Activated T-cell treated with anti-CD3 and anti-CD28 coated beads, Interleukin-2, amount 50 U/mL, for 4 hours (primary cell): ENCODE data around the gene METTL22. TPM values are rescaled to one million over a fixed set of nuclear protein-coding genes. Genes with fewer than 3 reads are reported as not detected.

Source experiments
- ATAC-seq, 2 donors: fragments of 200-7000 bp; cut with Tn5 transposase; one replicate each; pipeline ENCODE4 v1.10.0; 2021
- DNase-seq: peaks from one replicate; pipeline ENCODE4 v3.0.0-alpha.2; 2020
- H3K27me3 Mint-ChIP-seq: one replicate; pipeline ENCODE4 v1.8.0; 2021; ENCODE audit warnings: low read depth, mixed read lengths
- H3K36me3 Mint-ChIP-seq: one replicate; pipeline ENCODE4 v1.8.0; 2022; ENCODE audit warnings: mixed read lengths; ENCODE audit not compliant: insufficient read depth
- H3K4me1 Mint-ChIP-seq: one replicate; pipeline ENCODE4 v1.8.0; 2021; ENCODE audit warnings: low read depth, mixed read lengths
- H3K4me3 Mint-ChIP-seq: one replicate; pipeline ENCODE4 v1.8.0; 2021; ENCODE audit warnings: mild to moderate bottlenecking, moderate library complexity, mixed read lengths
- H3K9me3 Mint-ChIP-seq: one replicate; pipeline ENCODE4 v1.8.0; 2021; ENCODE audit warnings: mixed read lengths
- total RNA-seq, 3 donors: library from RNA; stranded (reverse); gene quantifications; one replicate each; pipeline ENCODE4 v1.2.1, GENCODE V29; 2021

METTL22 gene
- total RNA-seq, 3 donors from 2014 or later, result 18.7 to 20.0 (median 19.1) TPM

GRCh38 chr16:8614435-8615029, 7.0 kb upstream of the METTL22 start:
- H3K4me3 Mint-ChIP-seq, result no peak overlapping the region
- DNase-seq (no peak), ATAC-seq (no peak)
- H3K27me3 Mint-ChIP-seq, result peaks cover 15% of the 10 kb centered on the region
- no peaks in the 10 kb centered on the region for H3K9me3 Mint-ChIP-seq
- H3K36me3 Mint-ChIP-seq, result no peaks in the 10 kb centered on the region
- no peaks in the 10 kb centered on the region for H3K4me1 Mint-ChIP-seq

GRCh38 chr16:8619671-8620370, 1.7 kb upstream of the METTL22 start:
- no peaks in the 10 kb centered on the region for H3K9me3 Mint-ChIP-seq
- H3K36me3 Mint-ChIP-seq, result no peaks in the 10 kb centered on the region
- DNase-seq (no peak), ATAC-seq (no peak)
- H3K4me1 Mint-ChIP-seq, result peaks cover 18% of the 10 kb centered on the region
- H3K27me3 Mint-ChIP-seq, result peaks cover 14% of the 10 kb centered on the region
- no peak overlapping the region for H3K4me3 Mint-ChIP-seq

GRCh38 chr16:8620535-8620934, 963 bp upstream of the METTL22 start:
- H3K27me3 Mint-ChIP-seq, result peaks cover 11% of the 10 kb centered on the region
- H3K4me3 Mint-ChIP-seq, result peak overlapping the region; percentile 97
- DNase-seq, result no peak
- no peaks in the 10 kb centered on the region for H3K36me3 Mint-ChIP-seq
- peaks cover 21% of the 10 kb centered on the region for H3K4me1 Mint-ChIP-seq
- ATAC-seq, result peak; percentile 14 to 39
- no peaks in the 10 kb centered on the region for H3K9me3 Mint-ChIP-seq

- ATAC-seq (no peak), DNase-seq (no peak)
- peak overlapping the region; percentile 97 for H3K4me3 Mint-ChIP-seq
- peaks cover 21% of the 10 kb centered on the region for H3K4me1 Mint-ChIP-seq
- peaks cover 11% of the 10 kb centered on the region for H3K27me3 Mint-ChIP-seq
- peaks cover 4% of the 10 kb centered on the region for H3K36me3 Mint-ChIP-seq
- H3K9me3 Mint-ChIP-seq, result no peaks in the 10 kb centered on the region
These were observed 301 bp upstream of the METTL22 start for GRCh38 chr16:8621222-8621571.

GRCh38 chr16:8622315-8622656, 788 bp downstream of the METTL22 start:
- DNase-seq (no peak), ATAC-seq (no peak)
- H3K27me3 Mint-ChIP-seq, result peaks cover 9% of the 10 kb centered on the region

DNA sequence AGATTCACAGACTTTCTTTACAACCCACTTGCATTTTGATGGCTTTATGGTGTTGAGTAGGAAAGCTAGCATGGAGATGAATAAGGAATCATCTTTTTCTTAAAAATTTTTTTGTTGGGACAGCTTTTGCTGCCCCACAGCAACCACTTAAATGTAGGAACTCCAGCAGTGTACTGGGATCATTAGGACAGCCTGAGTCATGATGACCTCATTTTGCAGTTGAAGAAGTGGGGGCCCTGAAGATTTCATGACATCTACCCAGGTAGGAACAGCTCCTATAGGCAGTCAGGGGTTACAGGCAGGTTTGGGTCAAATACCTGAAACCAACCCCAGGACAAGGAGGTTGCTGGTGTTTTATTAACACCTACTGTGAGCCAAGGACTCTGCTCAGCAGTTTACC, 2.1 kb downstream of the METTL22 start:
- ATAC-seq, result no peak
- Mint-ChIP-seq H3K36me3 (peaks cover 17% of the 10 kb centered on the region), H3K4me3 (peak overlapping the region; percentile 37), H3K9me3 (no peaks in the 10 kb centered on the region), H3K27me3 (peaks cover 2% of the 10 kb centered on the region), H3K4me1 (peaks cover 24% of the 10 kb centered on the region)
- DNase-seq, result no peak

More at GRCh38 chr16:8622315-8622656, 788 bp downstream of the METTL22 start:
- H3K4me3 Mint-ChIP-seq, result peak overlapping the region; percentile 97
- H3K36me3 Mint-ChIP-seq, result peaks cover 7% of the 10 kb centered on the region
- H3K4me1 Mint-ChIP-seq, result peaks cover 21% of the 10 kb centered on the region
- H3K9me3 Mint-ChIP-seq, result no peaks in the 10 kb centered on the region

GRCh38 chr16:8625491-8626087, 4.1 kb downstream of the METTL22 start:
- DNase-seq, result no peak
- Mint-ChIP-seq H3K4me1 (peaks cover 24% of the 10 kb centered on the region), H3K27me3 (no peaks in the 10 kb centered on the region), H3K36me3 (peaks cover 27% of the 10 kb centered on the region), H3K9me3 (no peaks in the 10 kb centered on the region), H3K4me3 (no peak overlapping the region)
- no peak for ATAC-seq

GRCh38 chr16:8626946-8627345, 5.4 kb downstream of the METTL22 start:
- Mint-ChIP-seq H3K9me3 (no peaks in the 10 kb centered on the region), H3K4me3 (no peak overlapping the region), H3K27me3 (no peaks in the 10 kb centered on the region), H3K36me3 (peaks cover 34% of the 10 kb centered on the region), H3K4me1 (peaks cover 23% of the 10 kb centered on the region)
- ATAC-seq (no peak), DNase-seq (no peak)

GRCh38 chr16:8627456-8627855, 6.0 kb downstream of the METTL22 start:
- Mint-ChIP-seq H3K4me3 (no peak overlapping the region), H3K36me3 (peaks cover 39% of the 10 kb centered on the region), H3K27me3 (no peaks in the 10 kb centered on the region), H3K9me3 (no peaks in the 10 kb centered on the region), H3K4me1 (peaks cover 18% of the 10 kb centered on the region)
- DNase-seq (no peak), ATAC-seq (no peak)

DNA sequence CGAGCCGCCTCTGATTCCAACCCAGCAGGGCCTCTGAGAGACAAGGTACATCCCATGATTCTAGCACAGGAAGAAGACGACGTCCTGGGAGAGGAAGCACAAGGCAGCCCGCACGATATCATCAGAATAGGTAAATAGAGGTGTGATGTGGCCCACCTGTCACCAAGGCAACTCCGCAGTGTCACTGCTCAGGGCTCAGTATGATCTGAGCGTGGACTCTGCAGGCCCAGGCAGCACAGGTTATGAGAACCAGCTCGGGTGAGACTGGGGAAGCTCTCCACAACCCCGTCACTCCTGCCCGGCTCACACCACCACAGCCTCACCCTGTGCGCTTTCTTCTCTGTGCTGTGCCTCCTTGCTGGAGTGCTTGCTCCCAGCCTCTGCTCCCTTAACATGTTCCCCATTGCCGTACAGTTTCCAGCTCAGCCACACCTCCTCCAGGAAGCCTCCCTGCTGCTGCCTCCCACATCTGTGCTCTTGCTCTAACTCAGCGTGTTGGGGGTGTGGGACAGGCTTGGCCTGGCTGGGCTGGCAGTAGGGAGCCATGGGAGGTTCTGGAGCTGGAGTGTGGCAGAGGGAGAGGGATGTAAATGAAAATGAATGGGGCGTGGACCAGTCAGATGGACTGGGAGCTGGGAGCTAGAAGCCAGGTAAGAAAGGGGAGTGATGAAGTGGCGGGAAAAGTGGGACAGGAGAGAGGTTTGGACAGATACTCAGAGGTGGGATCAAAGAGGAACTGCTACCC, 7.7 kb downstream of the METTL22 start:
- H3K4me1 Mint-ChIP-seq, result peaks cover 7% of the 10 kb centered on the region
- H3K36me3 Mint-ChIP-seq, result peaks cover 42% of the 10 kb centered on the region
- H3K4me3 Mint-ChIP-seq, result no peak overlapping the region
- no peaks in the 10 kb centered on the region for H3K27me3 Mint-ChIP-seq
- DNase-seq, result no peak
- H3K9me3 Mint-ChIP-seq, result no peaks in the 10 kb centered on the region
- no peak for ATAC-seq

- H3K4me3 Mint-ChIP-seq, result no peak overlapping the region
- H3K27me3 Mint-ChIP-seq, result no peaks in the 10 kb centered on the region
- no peak for ATAC-seq
- H3K4me1 Mint-ChIP-seq, result peaks cover 3% of the 10 kb centered on the region
- H3K9me3 Mint-ChIP-seq, result no peaks in the 10 kb centered on the region
- no peak for DNase-seq
- H3K36me3 Mint-ChIP-seq, result peaks cover 42% of the 10 kb centered on the region
These were observed 8.9 kb downstream of the METTL22 start for GRCh38 chr16:8630255-8630953.

- no peak for DNase-seq
- Mint-ChIP-seq H3K4me3 (no peak overlapping the region), H3K27me3 (no peaks in the 10 kb centered on the region), H3K9me3 (no peaks in the 10 kb centered on the region), H3K36me3 (peaks cover 39% of the 10 kb centered on the region), H3K4me1 (peaks cover 3% of the 10 kb centered on the region)
- no peak for ATAC-seq
These were observed 9.9 kb downstream of the METTL22 start for GRCh38 chr16:8631373-8631772.

- peaks cover 40% of the 10 kb centered on the region for H3K36me3 Mint-ChIP-seq
These were observed 10.4 kb downstream of the METTL22 start for GRCh38 chr16:8631818-8632465.

More at GRCh38 chr16:8631818-8632465, 10.4 kb downstream of the METTL22 start:
- ATAC-seq (no peak), DNase-seq (no peak)
- Mint-ChIP-seq H3K9me3 (no peaks in the 10 kb centered on the region), H3K4me1 (peaks cover 3% of the 10 kb centered on the region), H3K27me3 (no peaks in the 10 kb centered on the region), H3K4me3 (no peak overlapping the region)
